GM20000 (cell line): Measurements from ENCODE around the gene RIMS4.

Experiments used
- DNase-seq: peaks from one replicate; pipeline ENCODE4 v3.0.0; 2012; ENCODE audit warnings: low spot score
- TF ChIP-seq, protein P1 (sequence below): IDR thresholded peaks from 2 replicates; pipeline ENCODE4 v1.5.1; 2012; ENCODE audit warnings: mild to moderate bottlenecking, control low read depth; ENCODE audit errors: extremely low read depth, missing control alignments

Gene RIMS4

DNA sequence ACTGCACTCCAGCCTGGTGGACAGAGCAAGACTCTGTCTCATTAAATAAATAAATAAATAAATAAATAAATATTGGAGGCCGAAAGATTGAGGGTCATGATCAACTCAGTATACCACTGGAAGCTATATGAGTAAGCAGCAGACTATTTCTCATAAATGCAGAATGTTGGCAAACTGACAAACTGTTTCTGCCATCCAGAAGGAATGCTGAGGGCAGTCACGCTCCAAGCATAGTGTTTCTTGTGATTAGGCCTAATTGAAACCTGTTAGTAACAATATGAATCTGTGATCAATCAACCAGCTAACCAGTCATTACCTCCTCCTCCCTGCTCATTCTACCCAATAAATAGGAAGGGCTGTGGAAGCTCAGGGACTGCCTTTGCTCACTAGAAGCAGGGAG lies 79.9 kb downstream of the RIMS4 start:
- TF ChIP-seq, protein P1, sequence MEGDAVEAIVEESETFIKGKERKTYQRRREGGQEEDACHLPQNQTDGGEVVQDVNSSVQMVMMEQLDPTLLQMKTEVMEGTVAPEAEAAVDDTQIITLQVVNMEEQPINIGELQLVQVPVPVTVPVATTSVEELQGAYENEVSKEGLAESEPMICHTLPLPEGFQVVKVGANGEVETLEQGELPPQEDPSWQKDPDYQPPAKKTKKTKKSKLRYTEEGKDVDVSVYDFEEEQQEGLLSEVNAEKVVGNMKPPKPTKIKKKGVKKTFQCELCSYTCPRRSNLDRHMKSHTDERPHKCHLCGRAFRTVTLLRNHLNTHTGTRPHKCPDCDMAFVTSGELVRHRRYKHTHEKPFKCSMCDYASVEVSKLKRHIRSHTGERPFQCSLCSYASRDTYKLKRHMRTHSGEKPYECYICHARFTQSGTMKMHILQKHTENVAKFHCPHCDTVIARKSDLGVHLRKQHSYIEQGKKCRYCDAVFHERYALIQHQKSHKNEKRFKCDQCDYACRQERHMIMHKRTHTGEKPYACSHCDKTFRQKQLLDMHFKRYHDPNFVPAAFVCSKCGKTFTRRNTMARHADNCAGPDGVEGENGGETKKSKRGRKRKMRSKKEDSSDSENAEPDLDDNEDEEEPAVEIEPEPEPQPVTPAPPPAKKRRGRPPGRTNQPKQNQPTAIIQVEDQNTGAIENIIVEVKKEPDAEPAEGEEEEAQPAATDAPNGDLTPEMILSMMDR, result no peak
- no peak for DNase-seq

DNA sequence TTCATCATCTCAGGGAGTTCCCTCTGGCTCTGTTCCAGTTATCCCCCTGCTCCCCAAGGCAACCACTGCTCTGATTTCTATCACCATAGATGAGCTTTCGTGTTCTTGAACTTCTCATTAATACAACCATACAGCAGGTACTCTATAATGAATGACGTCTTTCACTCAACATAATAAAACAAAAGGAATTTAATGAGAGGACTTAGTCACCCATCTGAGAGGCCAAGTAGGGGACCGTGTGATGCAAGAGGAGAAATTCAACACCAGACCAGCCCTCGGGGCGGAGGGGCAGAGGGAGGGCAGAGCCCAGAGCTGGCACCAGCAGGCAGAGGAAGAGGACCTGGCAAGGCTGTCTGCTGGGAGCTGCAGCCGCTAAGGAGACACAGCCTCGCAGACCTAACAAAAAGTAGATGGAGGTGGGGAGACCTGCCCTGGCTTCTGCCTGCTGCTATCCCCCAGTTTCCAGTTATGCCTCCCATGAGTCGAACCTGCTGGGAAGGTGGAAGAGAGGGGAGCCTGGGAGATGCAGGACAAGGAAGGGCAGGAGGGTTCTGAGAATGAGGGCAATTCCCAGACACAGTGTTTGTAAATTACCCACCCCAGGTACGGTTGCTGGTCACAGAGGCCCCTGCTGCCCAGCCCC lies 81.4 kb downstream of the RIMS4 start:
- DNase-seq, result no peak

DNA sequence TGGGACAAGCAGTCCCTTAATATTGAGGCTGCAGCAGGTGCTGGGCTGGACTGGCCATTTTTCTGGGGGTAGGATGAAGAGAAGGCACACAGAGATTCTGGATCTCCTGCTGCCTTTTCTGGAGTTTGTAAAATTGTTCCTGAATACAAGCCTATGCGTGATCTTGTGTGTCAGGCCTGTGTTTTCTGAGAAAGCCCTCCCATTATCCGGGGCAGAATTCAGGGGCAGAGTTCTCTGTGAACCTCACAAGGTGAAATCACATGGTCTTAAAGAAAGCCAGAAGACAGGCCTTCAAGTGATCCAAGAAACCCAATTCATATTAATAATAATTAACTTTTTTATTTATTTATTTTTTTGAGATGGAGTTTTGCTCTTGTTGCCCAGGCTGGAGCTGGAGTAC lies 82.7 kb downstream of the RIMS4 start:
- DNase-seq, result no peak
- TF ChIP-seq, protein P1, result no peak

More for the DNA sequence above, 81.4 kb downstream of the RIMS4 start:
- TF ChIP-seq, protein P1, result no peak

DNA sequence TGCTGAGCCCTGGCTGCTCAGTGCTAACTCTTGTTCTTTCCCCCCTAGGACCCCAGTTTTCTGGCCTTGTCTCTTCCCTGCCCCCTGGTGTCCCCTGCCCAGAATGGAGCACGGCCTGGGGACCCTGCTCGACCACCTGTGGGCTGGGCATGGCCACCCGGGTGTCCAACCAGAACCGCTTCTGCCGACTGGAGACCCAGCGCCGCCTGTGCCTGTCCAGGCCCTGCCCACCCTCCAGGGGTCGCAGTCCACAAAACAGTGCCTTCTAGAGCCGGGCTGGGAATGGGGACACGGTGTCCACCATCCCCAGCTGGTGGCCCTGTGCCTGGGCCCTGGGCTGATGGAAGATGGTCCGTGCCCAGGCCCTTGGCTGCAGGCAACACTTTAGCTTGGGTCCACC lies 83.3 kb downstream of the RIMS4 start:
- DNase-seq, result no peak
- TF ChIP-seq, protein P1, result no peak

DNA sequence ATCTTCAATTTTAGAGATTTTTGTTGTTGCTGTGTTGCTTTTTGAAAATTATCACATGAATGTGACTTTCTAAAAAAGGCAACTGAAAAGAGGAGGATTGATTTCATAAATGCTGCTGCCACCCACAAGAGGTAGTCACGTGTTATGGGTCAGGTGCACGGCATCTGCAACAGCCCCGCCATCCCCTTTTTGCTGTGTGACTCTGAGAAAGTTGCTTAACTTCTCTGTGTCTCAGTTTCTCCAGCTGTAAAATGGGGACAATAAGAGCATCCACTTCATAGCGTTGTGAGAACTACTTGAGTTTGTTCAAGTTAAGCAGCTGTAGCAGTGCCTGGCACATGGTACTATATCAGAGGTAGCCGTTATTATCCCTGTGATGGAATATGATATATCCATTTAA lies 84.5 kb downstream of the RIMS4 start:
- TF ChIP-seq, protein P1, result no peak
- DNase-seq, result no peak

DNA sequence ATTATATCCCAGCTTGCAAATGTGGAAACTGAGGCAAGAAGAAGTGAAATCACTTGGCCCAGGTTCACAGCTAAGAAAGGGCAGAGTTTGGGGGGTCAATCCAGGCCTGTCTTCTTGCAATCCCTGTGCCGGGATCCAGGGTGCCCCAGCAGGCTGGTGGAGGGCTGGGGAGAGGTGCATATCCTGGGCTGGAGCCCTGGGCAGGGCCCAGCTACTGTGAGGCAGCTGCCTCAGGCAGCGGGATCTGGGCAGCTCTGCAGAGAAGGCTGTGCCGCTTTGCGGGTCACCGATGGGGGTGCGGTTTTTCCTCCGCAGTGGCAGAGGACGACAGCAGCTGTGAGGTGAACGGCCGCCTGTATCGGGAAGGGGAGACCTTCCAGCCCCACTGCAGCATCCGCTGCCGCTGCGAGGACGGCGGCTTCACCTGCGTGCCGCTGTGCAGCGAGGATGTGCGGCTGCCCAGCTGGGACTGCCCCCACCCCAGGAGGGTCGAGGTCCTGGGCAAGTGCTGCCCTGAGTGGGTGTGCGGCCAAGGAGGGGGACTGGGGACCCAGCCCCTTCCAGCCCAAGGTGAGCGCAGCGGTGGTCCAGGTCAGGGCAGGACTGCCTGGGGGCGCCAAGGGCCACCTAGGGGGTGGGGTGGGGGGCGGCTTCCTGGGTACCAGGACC lies 85.8 kb downstream of the RIMS4 start:
- DNase-seq, result no peak
- TF ChIP-seq, protein P1, result no peak

DNA sequence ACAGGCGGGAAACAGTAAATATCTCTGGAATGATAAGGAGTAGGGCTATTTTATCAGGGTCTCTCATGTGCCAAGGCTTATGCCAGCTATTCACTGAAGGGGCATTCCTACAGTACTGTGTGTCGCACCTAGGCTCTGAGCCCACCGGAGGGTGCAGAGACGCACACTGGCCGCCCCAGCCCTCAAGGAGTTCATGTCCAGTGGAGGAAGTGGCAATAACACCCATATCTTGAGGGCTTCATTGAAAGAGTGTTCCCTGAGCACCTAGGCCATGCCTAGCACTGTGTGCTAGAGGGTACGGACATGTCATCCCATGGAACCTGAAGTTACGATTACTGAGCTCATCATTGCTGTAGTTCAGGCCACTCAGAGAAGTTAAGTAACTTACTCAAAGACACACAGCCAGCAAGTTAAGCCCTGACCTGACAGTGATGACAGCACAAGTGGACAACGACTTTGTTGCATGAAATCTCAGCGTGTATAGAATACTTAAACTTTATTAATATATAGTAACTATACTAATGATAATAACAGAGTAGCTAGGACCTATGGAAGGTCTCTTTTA lies 86.5 kb downstream of the RIMS4 start:
- TF ChIP-seq, protein P1, result no peak
- DNase-seq, result no peak
